Activated CD4-positive, alpha-beta T cell treated with anti-CD3 and anti-CD28 coated beads, Interleukin-2, amount 10 ng/mL, durations not matched to agents 7 days and 5 days (primary cell): ENCODE measurements around the gene CHD1L. TPM values are rescaled to one million over a fixed set of nuclear protein-coding genes. Genes with fewer than 3 reads are reported as not detected.
"Not testable (repeated sequence)": the region's sequence is repeated elsewhere in the genome, so short reads cannot be mapped to it uniquely, and the experiment has no call there.

ENCODE experiments used
- CTCF ChIA-PET: fragments of 350-600 bp; sonication (Branson Sonifier 250); formaldehyde crosslinking; loops from one replicate; lab custom pipeline; 2021; ENCODE audit warnings: antibody characterized with exemption; lab: Charles Lee
- POLR2A ChIA-PET: fragments of 350-600 bp; sonication (Branson Sonifier 250); formaldehyde crosslinking; loops from one replicate; lab custom pipeline; 2021; ENCODE audit warnings: antibody characterized with exemption; lab: Charles Lee
- DNase-seq: peaks from one replicate; pipeline ENCODE4 v3.0.0-alpha.2; 2020
- H3K27ac Mint-ChIP-seq: one replicate; pipeline ENCODE4 v1.8.0; 2021; ENCODE audit warnings: mild to moderate bottlenecking, moderate library complexity, mixed read lengths
- H3K27me3 Mint-ChIP-seq: one replicate; pipeline ENCODE4 v1.8.0; 2021; ENCODE audit warnings: mixed read lengths
- H3K36me3 Mint-ChIP-seq: one replicate; pipeline ENCODE4 v1.8.0; 2021; ENCODE audit warnings: low read depth, mixed read lengths
- H3K4me1 Mint-ChIP-seq: one replicate; pipeline ENCODE4 v1.8.0; 2021; ENCODE audit warnings: mixed read lengths
- H3K4me3 Mint-ChIP-seq: one replicate; pipeline ENCODE4 v1.8.0; 2021; ENCODE audit warnings: mild to moderate bottlenecking, moderate library complexity, mixed read lengths
- H3K9me3 Mint-ChIP-seq: one replicate; pipeline ENCODE4 v1.8.0; 2021; ENCODE audit warnings: mixed read lengths
- total RNA-seq, 2 experiments: library from RNA; stranded (reverse); gene quantifications; one replicate each; pipeline ENCODE4 v1.2.3, GENCODE V29; 2021

Gene CHD1L
- total RNA-seq = 10 to 100 TPM; 50.0 to 55.9 TPM

DNA sequence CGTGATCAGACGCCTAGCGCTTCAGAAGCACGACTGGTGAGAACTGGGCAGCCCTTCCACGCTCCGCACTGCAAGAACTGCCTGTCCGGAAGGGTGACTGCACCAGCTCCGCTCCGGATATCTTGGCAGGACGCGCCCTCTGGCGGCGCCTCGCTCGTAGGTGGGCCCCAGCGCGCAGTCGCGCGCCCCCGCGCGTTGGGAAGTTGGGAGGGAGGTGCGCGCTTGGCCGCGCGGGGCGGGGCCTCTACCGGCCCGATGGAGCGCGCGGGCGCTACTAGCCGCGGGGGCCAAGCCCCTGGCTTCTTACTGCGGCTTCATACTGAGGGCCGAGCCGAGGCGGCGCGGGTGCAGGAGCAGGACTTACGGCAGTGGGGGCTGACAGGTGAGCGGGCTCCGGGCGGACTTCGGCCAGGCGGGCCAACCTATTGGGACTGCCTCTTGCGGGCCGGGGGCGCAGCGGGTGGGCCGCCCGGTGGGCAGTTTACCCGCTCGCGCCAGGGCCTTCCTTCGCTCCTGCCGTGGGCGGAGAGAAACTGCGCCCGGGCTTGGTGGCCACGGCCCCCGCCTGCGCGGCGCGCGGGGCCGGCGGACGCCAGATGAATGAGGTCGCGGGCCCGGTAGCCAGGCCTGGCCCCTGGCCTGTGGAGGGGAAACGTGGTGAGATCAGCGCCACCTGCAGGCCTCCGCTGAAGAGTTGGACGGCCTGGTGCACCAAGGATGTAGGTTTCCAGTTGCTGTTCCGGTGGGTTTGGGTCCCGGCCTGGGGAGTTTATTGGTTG, at the start of gene CHD1L:
TSS of gene CHD1L (plus strand) at position 236 of the 779 bp plus-strand sequence. CDS start at position 256, 20 bp downstream.
- H3K36me3 Mint-ChIP-seq = peaks cover 15% of the 10 kb centered on the region
- H3K27ac Mint-ChIP-seq = peak within 1 kb of the TSS; percentile 85
- CTCF ChIA-PET = interaction anchor here (0.6 to 2.9 kb wide), 27 partner anchors 11 to 650 kb away, joined by 3 to 28 read pairs (median 6); partner anchors contain the start of genes FMO5 and PRKAB2
- POLR2A ChIA-PET = interaction anchor here (0.6 to 1.0 kb wide), 3 partner anchors 29 to 158 kb away, joined by 3 to 5 read pairs (median 5); no protein-coding TSS in a partner anchor
- H3K4me1 Mint-ChIP-seq = peaks cover 44% of the 10 kb centered on the region
- peak; percentile 93 for DNase-seq
- H3K4me3 Mint-ChIP-seq = peak within 1 kb of the TSS; percentile 95
- H3K27me3 Mint-ChIP-seq = peaks cover 5% of the 10 kb centered on the region
- no peaks in the 10 kb centered on the region for H3K9me3 Mint-ChIP-seq

DNA sequence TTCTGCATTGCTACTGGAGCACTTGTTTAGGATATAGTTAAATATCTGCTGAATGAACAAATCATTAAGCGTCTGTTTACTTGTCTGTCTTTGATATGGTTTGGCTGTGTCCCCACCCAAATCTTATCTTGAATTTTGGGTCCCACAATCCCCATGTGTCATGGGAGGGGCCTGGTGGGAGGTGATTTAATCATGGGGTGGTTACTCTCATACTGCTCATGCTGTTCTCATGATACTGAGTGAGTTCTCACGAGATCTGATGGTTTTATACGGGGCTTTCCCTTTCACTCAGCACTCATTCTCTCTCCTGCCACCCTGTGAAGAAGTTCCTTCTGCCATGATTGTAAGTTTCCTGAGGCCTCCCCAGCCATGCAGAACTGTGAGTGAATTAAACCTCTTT, 45.2 kb upstream of the CHD1L start:
- H3K27me3 Mint-ChIP-seq, H3K27ac Mint-ChIP-seq, H3K4me1 Mint-ChIP-seq, H3K36me3 Mint-ChIP-seq, CTCF ChIA-PET, DNase-seq, H3K4me3 Mint-ChIP-seq, H3K9me3 Mint-ChIP-seq, POLR2A ChIA-PET: not testable (repeated sequence)

DNA sequence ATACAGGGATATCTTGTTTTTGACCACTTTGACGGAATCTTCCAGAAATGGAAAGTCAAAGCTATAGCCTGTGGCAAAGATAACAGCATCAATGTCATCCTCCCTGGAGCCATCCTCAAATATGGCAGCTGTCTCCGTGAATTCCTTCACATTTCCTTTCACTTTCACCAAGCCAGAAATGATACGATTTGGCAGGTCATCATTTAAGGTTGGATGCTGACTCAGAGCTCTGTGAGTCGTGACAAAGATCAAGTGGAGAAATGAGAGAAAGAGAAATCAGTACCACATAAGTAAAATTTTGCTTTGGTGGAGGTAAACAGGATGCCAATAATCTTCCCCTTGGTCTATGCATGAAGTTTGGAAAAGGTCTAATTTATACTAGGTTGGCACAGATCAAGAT, 41.2 kb upstream of the CHD1L start:
- Mint-ChIP-seq H3K4me1 (peaks cover 6% of the 10 kb centered on the region), H3K9me3 (no peaks in the 10 kb centered on the region), H3K27ac (no peak overlapping the region), H3K27me3 (no peaks in the 10 kb centered on the region), H3K36me3 (no peaks in the 10 kb centered on the region), H3K4me3 (no peak overlapping the region)
- ChIA-PET CTCF (interaction anchor here (1.4 to 1.6 kb wide), 3 partner anchors 19 to 42 kb away, joined by 3 to 7 read pairs (median 3); partner anchors contain the start of gene CHD1L), POLR2A (no interaction called here)
- DNase-seq = no peak

DNA sequence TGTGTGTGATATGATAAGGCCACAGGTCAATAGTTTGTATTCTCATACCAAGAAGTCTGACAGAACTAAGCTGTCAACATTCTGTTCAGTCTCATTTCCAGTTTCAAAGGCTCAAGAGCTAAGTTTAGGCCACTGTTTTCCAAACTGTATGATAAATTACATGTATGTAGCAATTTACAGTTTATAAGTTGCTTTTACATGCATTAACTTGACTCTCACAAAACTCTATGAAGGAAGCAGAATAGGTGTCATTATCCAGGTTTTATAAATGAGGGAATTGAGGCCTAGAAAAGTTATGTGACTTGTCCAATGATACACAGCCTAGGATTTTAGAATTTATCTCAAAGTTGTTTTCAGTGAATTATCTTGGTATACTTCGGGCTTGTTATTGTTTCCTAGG, 40.7 kb upstream of the CHD1L start:
- Mint-ChIP-seq H3K27me3 (no peaks in the 10 kb centered on the region), H3K4me1 (peaks cover 6% of the 10 kb centered on the region), H3K36me3 (no peaks in the 10 kb centered on the region), H3K27ac (no peak overlapping the region), H3K4me3 (no peak overlapping the region), H3K9me3 (no peaks in the 10 kb centered on the region)
- ChIA-PET POLR2A (no interaction called here), CTCF (interaction anchor here (1.4 kb wide), 2 partner anchors 20 to 40 kb away, joined by 3 to 7 read pairs; partner anchors contain the start of gene CHD1L)
- DNase-seq = no peak

DNA sequence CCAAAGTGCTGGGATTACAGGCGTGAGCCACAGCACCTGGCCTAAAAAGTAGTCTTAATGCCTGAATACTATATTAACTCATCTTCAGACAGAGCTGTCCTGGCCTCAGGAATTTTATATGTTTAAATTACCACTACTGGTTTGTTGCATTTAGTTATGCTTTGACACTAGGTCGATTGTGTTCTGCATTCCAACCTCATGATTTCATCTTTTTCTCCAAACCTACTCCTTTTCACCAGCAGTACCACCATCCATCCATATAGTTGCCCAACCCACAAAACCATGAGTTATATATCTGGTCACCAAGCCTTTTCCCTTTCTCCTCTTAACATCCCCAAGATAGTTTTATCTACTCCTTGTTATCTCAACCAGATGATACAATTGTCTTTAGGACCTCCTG, 39.9 kb upstream of the CHD1L start:
- no peaks in the 10 kb centered on the region for H3K27me3 Mint-ChIP-seq
- no peak for DNase-seq
- no peak overlapping the region for H3K4me3 Mint-ChIP-seq
- H3K27ac Mint-ChIP-seq = no peak overlapping the region
- no peaks in the 10 kb centered on the region for H3K9me3 Mint-ChIP-seq
- POLR2A ChIA-PET = no interaction called here
- H3K36me3 Mint-ChIP-seq = no peaks in the 10 kb centered on the region
- CTCF ChIA-PET = no interaction called here
- peaks cover 2% of the 10 kb centered on the region for H3K4me1 Mint-ChIP-seq

DNA sequence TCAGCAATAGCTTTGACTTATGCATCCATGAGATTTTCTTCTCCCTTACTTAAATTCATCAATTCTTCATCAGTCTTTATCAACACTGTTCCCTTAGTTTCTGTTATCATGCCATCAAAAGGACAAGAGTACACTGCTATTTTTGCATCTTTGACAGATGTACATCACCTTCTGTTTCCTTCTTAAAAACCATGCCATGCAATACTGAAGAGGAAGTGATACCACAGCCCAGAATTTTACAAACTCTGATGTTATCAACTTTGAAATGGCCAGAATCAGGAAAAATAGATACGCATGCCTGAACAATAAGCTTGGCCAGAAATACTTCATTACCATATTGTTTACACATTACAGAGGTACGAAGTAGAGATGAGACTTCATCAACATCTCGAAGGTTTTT, 38.4 kb upstream of the CHD1L start:
- ChIA-PET POLR2A (no interaction called here), CTCF (no interaction called here)
- Mint-ChIP-seq H3K36me3 (no peaks in the 10 kb centered on the region), H3K27ac (no peak overlapping the region), H3K4me1 (peaks cover 2% of the 10 kb centered on the region), H3K4me3 (no peak overlapping the region), H3K27me3 (no peaks in the 10 kb centered on the region), H3K9me3 (no peaks in the 10 kb centered on the region)
- no peak for DNase-seq

DNA sequence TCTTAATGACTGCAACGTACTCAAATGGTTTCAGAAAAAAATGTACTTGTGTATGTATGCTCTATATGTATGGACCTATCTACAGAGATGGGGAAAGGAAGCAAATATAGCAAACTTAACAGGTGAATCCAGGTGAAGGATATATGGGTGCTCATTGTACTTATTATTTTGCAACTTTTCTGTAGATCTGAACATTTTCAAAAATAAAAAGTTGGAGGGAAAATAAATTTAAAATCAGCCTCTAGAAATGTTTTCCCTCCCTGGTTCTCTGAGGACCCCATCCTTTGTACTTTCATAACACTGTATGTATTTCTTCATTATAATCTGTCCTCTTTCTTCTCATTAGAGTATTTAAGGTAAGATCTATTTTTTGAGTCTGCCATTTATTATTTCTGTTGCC, 35.3 kb upstream of the CHD1L start:
- H3K27ac Mint-ChIP-seq = no peak overlapping the region
- POLR2A ChIA-PET = no interaction called here
- CTCF ChIA-PET = no interaction called here
- DNase-seq = no peak
- no peaks in the 10 kb centered on the region for H3K27me3 Mint-ChIP-seq
- no peak overlapping the region for H3K4me3 Mint-ChIP-seq
- H3K4me1 Mint-ChIP-seq = no peaks in the 10 kb centered on the region
- H3K9me3 Mint-ChIP-seq = no peaks in the 10 kb centered on the region
- H3K36me3 Mint-ChIP-seq = no peaks in the 10 kb centered on the region

DNA sequence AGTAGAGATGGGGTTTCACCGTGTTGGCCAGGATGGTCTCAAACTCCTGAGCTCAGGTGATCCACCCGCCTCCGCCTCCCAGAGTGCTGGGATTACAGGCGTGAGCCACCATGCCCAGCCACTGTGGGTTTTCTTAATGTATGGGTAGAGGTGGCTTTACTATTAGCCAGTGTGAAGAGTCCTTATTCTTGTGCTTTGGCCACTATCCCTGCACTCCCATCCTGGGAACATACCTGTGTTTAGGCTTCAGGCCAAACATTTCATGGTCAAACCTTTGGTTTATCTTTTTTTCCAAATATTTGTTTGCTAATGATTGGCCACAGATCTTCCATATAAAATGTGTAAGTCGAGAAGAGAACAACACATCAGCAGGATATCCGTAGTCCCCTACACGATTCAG, 33.9 kb upstream of the CHD1L start:
- Mint-ChIP-seq H3K4me1 (no peaks in the 10 kb centered on the region), H3K27me3 (peaks cover 3% of the 10 kb centered on the region), H3K9me3 (no peaks in the 10 kb centered on the region), H3K27ac (no peak overlapping the region), H3K36me3 (no peaks in the 10 kb centered on the region), H3K4me3 (no peak overlapping the region)
- DNase-seq = no peak
- POLR2A ChIA-PET = no interaction called here
- CTCF ChIA-PET = no interaction called here

DNA sequence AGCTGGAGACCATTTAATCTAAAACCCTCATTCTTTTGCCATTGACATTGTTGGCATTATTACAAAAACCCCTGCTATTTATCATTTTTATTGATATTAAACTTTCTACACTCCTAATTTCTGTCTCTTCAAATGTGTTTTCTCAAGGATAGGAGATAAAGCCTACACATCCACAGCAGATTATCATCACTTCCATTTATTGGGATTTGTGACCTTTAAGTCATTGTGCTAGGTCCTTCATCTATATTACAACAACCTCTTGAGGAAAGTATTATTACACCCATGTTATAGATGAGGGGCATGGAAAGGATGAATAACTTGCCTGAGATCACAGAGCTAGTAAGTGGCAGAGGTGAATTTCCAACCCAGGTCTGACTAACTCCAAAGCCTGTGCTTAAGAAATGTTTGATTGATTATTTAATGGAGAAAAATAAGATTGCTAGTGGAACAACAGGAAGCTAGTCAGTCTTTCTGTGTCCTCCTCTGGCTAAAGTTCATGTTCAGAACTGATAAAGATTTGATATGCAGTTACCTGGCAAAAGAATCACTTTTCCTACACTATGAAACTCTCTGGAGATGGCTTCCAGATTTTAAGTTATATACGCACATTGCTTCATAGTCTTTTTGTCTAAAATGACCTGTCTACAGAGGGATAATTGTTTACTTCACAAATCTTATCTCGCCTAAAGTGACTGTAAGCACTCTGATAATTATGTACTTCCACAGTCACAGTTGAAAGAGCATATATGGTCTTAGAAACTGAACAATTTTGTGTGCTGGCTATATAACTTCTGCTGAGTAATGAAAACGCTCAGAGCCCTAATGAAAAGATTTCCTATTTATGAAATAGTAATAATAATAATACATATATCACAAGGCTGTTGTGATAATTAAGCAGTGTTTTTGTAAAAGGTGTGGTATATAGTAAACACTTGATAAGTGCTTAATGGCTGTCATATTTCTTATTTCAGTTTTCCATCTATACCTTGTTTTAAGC, 32.4 kb upstream of the CHD1L start:
- Mint-ChIP-seq H3K27ac (no peak overlapping the region), H3K4me1 (no peaks in the 10 kb centered on the region), H3K27me3 (peaks cover 3% of the 10 kb centered on the region), H3K4me3 (no peak overlapping the region), H3K36me3 (no peaks in the 10 kb centered on the region), H3K9me3 (no peaks in the 10 kb centered on the region)
- ChIA-PET CTCF (no interaction called here), POLR2A (no interaction called here)
- DNase-seq = no peak

DNA sequence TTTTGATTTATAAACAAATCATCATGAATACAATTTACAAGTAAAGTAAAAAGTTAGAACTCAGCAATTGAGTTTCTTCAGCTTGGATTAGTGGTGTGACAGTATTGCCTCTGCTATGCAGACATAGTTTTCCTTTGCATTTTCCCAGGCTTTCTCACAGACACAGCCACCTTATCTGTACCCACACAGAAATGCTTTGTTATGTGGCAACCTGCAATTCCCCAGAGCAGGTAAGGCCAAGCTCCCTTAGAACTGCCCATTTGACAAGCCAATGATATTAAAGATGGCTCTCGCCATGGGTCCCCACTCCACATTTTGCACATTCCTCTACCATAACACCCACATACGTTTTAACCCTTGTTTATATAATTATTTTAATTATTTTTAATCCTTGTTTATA, 31.5 kb upstream of the CHD1L start:
- no peaks in the 10 kb centered on the region for H3K36me3 Mint-ChIP-seq
- no peak overlapping the region for H3K4me3 Mint-ChIP-seq
- H3K4me1 Mint-ChIP-seq = no peaks in the 10 kb centered on the region
- ChIA-PET CTCF (no interaction called here), POLR2A (no interaction called here)
- H3K9me3 Mint-ChIP-seq = no peaks in the 10 kb centered on the region
- H3K27ac Mint-ChIP-seq = no peak overlapping the region
- peaks cover 3% of the 10 kb centered on the region for H3K27me3 Mint-ChIP-seq
- no peak for DNase-seq

DNA sequence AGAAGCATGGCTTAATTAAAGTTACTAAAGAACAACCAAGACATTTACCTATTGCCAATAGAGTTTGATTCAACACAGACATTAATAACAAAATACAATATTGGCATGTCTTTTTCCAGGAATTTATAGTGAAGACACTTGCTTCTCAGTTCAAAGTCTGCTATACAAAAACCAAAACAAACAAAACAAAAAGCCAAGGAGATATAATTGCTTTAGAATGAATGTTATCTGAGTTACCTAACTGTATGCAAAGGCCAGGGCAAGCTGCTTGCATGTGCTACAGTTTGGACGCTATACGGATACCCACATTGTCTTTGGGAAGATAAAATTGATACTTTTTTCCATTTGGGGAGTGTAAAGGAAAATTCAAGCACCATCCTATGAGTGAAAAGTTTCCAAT, 30.9 kb upstream of the CHD1L start:
- no peak for DNase-seq
- no peaks in the 10 kb centered on the region for H3K9me3 Mint-ChIP-seq
- peaks cover 3% of the 10 kb centered on the region for H3K27me3 Mint-ChIP-seq
- H3K36me3 Mint-ChIP-seq = no peaks in the 10 kb centered on the region
- ChIA-PET CTCF (no interaction called here), POLR2A (no interaction called here)
- H3K27ac Mint-ChIP-seq = no peak overlapping the region
- no peak overlapping the region for H3K4me3 Mint-ChIP-seq
- no peaks in the 10 kb centered on the region for H3K4me1 Mint-ChIP-seq

DNA sequence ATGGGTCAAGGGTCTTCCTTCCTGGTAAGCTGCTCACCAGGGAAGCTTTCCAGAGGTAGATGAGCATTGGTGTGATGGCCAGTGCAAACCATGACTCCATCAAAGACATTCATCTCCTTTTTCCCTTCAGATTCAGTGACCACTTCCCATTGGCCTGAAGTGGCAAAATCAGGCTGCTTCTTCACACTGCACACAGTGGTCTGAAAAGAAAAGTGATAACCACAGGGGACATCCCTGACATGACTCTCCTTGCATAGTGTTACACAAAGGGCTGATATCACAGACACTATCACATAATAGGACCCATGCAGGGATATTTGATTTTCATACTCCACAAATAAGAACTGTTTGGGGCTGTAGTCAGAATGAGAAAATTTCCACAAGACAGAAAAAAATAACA, 29.2 kb upstream of the CHD1L start:
- Mint-ChIP-seq H3K27me3 (peaks cover 3% of the 10 kb centered on the region), H3K27ac (no peak overlapping the region), H3K4me1 (no peaks in the 10 kb centered on the region), H3K9me3 (no peaks in the 10 kb centered on the region), H3K4me3 (no peak overlapping the region), H3K36me3 (no peaks in the 10 kb centered on the region)
- no peak for DNase-seq
- CTCF ChIA-PET = no interaction called here
- POLR2A ChIA-PET = no interaction called here

DNA sequence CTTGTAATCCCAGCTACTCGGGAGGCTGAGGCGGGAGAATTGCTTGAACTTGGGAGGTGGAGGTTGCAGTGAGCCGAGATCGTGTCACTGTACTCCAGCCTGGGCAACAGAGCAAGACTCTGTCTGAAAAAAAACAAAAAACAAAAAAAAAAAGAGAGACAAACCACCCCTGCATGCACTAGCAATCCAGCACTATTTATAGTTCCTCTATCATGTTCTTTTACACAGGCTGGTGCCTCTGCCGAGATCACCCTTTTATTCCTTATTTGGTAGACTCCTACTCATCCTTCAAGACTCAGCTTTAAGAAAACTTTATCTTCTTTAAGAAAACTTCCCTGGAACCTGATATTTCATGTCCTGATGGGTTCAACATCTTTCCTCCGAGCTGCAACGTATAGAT, 28.2 kb upstream of the CHD1L start:
- DNase-seq = no peak
- Mint-ChIP-seq H3K4me3 (no peak overlapping the region), H3K9me3 (no peaks in the 10 kb centered on the region), H3K27me3 (peaks cover 3% of the 10 kb centered on the region), H3K4me1 (no peaks in the 10 kb centered on the region), H3K36me3 (no peaks in the 10 kb centered on the region), H3K27ac (no peak overlapping the region)
- ChIA-PET CTCF (no interaction called here), POLR2A (no interaction called here)
